ENCODE data around the gene KIRREL3.
A peak's percentile ranks its signal among the peaks of the same experiment; 100 is the strongest.

KIRREL3 gene

DNA sequence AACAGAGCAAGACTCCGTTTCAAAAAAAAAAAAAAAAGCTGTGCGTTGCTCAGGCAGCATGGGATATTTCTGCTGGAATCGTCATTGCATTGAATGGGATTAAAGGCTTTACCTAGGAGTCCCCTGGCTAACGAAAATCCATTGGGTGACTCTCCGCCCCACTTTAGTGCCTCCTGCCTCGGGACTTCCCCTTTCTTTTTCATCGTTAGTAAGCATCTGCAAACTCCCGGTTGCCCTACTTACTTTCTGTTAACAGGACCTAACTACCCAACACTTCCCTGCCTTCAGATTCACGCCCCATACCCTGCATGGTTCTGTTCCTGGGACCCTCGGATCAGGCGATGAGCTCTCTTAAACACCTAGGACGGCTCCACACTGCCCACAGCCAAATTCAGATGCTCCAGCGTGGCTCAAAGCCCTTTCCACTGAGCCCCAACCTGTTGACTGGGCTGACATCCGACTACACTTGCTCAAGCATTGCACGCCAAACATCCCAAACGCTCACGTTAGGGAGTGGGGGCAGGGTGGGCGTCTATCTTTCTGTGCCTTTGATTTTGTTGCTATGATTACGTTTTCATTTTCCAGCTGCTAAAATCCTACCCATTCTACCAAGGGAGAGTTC, 501.3 kb downstream of the KIRREL3 start:
- H3K4me3 ChIP-seq (replicated peaks; ENCODE audit: insufficient read depth, low read length), result no peak overlapping the region
- DNase-seq (ENCODE audit: low read depth in 1 of 2, low spot score in 1 of 2), result peak in 1 of 2 experiments; percentile 23
- no peak overlapping the region for H3K27ac ChIP-seq (replicated peaks)
- H3K27me3 ChIP-seq (ENCODE audit: insufficient read depth, poor library complexity, severe bottlenecking), result no peaks in the 10 kb centered on the region
- peak; percentile 89 for TF ChIP-seq SPI1 (IDR thresholded peaks at IDR 0.05; ENCODE audit: borderline replicate concordance, low read depth)
- TF ChIP-seq GABPA (IDR thresholded peaks at IDR 0.05; ENCODE audit: low read depth), result no peak

DNA sequence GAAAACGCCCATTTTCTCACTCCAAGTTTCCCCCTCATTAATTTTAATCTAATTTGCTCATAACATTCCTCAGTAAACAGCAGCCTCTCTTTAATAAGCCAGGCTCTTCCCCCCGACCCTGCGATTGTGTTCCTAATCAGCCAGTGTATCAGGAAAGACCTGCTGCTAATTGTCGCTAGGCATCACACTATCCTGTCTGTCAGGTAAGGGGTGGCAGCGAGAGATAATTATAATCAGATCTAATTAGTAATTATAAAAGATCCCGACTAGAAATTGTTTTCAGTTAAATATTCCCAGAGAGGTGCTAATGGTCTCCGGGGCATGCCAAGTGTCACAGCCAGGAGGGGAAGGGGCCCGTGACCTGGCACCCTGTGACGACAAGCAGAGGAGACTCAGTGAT, 502.3 kb downstream of the KIRREL3 start:
- no peaks in the 10 kb centered on the region for H3K27me3 ChIP-seq (ENCODE audit: insufficient read depth, poor library complexity, severe bottlenecking)
- TF ChIP-seq, protein P1, sequence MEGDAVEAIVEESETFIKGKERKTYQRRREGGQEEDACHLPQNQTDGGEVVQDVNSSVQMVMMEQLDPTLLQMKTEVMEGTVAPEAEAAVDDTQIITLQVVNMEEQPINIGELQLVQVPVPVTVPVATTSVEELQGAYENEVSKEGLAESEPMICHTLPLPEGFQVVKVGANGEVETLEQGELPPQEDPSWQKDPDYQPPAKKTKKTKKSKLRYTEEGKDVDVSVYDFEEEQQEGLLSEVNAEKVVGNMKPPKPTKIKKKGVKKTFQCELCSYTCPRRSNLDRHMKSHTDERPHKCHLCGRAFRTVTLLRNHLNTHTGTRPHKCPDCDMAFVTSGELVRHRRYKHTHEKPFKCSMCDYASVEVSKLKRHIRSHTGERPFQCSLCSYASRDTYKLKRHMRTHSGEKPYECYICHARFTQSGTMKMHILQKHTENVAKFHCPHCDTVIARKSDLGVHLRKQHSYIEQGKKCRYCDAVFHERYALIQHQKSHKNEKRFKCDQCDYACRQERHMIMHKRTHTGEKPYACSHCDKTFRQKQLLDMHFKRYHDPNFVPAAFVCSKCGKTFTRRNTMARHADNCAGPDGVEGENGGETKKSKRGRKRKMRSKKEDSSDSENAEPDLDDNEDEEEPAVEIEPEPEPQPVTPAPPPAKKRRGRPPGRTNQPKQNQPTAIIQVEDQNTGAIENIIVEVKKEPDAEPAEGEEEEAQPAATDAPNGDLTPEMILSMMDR (IDR thresholded peaks at IDR 0.05; ENCODE audit: insufficient read depth, low read length), result no peak
- TF ChIP-seq SPI1 (IDR thresholded peaks at IDR 0.05; ENCODE audit: borderline replicate concordance, low read depth) (no peak), GABPA (IDR thresholded peaks at IDR 0.05; ENCODE audit: low read depth) (no peak), POLR2AphosphoS5 (IDR thresholded peaks at IDR 0.05; ENCODE audit: low read depth) (no peak)
- no peak for DNase-seq (ENCODE audit: low read depth in 1 of 2, low spot score in 1 of 2)
- H3K27ac ChIP-seq (replicated peaks), result no peak overlapping the region
- no peak overlapping the region for H3K4me3 ChIP-seq (replicated peaks; ENCODE audit: insufficient read depth, low read length)

DNA sequence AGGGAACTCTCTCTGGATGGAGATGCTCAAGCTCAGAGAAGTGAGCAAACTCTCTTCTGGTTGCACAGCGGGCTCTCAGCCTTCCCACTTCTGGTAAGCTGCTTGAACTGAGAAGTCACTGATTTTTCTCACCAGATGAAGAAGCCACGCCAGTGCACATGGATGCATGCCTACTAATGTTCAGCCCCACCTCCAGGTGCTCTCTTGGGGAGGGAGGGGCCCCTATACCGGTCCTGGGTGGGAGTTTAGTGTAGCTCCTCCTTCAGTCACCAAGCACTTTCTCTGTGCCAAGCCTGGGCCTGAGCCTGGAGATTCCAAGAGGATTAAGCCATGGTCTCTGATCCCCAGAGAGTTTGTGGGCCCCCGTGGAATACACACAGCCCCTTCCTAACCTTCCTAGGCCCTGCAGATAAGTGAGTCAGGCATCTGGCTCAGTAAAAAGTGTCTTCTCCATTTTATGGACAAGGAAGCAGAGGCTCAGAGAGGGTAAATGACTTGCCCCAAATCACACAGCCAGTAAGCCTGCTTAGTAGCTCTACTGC, 502.9 kb downstream of the KIRREL3 start:
- TF ChIP-seq SPI1 (IDR thresholded peaks at IDR 0.05; ENCODE audit: borderline replicate concordance, low read depth), result no peak
- TF ChIP-seq GABPA (IDR thresholded peaks at IDR 0.05; ENCODE audit: low read depth), result no peak
- TF ChIP-seq POLR2AphosphoS5 (IDR thresholded peaks at IDR 0.05; ENCODE audit: low read depth), result no peak
- TF ChIP-seq, protein P1 (IDR thresholded peaks at IDR 0.05; ENCODE audit: insufficient read depth, low read length), result no peak
- TF ChIP-seq, protein P2, sequence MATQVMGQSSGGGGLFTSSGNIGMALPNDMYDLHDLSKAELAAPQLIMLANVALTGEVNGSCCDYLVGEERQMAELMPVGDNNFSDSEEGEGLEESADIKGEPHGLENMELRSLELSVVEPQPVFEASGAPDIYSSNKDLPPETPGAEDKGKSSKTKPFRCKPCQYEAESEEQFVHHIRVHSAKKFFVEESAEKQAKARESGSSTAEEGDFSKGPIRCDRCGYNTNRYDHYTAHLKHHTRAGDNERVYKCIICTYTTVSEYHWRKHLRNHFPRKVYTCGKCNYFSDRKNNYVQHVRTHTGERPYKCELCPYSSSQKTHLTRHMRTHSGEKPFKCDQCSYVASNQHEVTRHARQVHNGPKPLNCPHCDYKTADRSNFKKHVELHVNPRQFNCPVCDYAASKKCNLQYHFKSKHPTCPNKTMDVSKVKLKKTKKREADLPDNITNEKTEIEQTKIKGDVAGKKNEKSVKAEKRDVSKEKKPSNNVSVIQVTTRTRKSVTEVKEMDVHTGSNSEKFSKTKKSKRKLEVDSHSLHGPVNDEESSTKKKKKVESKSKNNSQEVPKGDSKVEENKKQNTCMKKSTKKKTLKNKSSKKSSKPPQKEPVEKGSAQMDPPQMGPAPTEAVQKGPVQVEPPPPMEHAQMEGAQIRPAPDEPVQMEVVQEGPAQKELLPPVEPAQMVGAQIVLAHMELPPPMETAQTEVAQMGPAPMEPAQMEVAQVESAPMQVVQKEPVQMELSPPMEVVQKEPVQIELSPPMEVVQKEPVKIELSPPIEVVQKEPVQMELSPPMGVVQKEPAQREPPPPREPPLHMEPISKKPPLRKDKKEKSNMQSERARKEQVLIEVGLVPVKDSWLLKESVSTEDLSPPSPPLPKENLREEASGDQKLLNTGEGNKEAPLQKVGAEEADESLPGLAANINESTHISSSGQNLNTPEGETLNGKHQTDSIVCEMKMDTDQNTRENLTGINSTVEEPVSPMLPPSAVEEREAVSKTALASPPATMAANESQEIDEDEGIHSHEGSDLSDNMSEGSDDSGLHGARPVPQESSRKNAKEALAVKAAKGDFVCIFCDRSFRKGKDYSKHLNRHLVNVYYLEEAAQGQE (IDR thresholded peaks at IDR 0.05; ENCODE audit: insufficient replicate concordance, low read depth), result no peak
- no peak overlapping the region for H3K4me3 ChIP-seq (replicated peaks; ENCODE audit: insufficient read depth, low read length)
- no peaks in the 10 kb centered on the region for H3K27me3 ChIP-seq (ENCODE audit: insufficient read depth, poor library complexity, severe bottlenecking)
- no peak overlapping the region for H3K27ac ChIP-seq (replicated peaks)
- DNase-seq (ENCODE audit: low read depth in 1 of 2, low spot score in 1 of 2), result no peak

DNA sequence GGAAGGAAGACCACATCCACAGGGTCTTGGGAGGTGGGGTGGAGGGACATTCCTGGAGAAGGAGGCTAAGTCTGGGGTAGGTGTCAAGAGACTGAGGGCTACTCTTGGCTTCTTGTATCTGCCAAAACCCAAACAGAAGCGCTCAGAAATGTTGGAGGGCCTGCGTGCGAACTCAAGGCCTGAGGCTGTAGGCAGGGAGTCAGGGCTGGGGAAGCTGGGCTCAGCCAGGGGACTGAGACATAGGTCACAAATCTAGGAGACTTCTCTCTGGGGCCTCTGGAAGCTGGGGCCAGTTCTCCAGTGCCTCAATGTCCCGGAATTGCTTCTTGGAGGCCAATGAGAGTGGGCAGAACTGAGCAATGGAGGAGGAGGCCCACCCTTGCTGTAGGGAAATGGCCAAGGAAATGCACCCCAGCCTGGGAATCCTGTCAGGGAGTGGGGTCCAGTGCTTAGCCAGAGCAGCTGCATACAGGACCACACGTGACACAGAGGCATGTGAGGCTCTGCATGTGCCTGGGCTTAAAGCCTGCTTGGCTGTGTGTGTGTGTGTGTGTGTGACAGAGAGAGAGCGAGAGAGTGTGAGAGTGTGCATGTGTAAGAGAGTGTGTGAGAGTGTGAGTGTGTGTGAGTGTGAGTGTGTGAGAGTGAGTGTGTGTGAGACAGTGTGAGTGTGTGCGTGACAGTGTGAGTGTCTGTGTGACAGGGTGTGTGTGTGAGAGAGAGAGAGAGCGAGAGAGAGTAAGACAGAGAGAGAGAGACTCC, 503.8 kb downstream of the KIRREL3 start:
- Histone ChIP-seq H3K27ac (replicated peaks) (no peak overlapping the region), H3K4me3 (replicated peaks; ENCODE audit: insufficient read depth, low read length) (no peak overlapping the region), H3K27me3 (ENCODE audit: insufficient read depth, poor library complexity, severe bottlenecking) (no peaks in the 10 kb centered on the region)
- DNase-seq (ENCODE audit: low read depth in 1 of 2, low spot score in 1 of 2), result no peak
- TF ChIP-seq GABPA (IDR thresholded peaks at IDR 0.05; ENCODE audit: low read depth) (no peak), SPI1 (IDR thresholded peaks at IDR 0.05; ENCODE audit: borderline replicate concordance, low read depth) (no peak), POLR2AphosphoS5 (IDR thresholded peaks at IDR 0.05; ENCODE audit: low read depth) (no peak)
- TF ChIP-seq, protein P2 (IDR thresholded peaks at IDR 0.05; ENCODE audit: insufficient replicate concordance, low read depth), result no peak
- TF ChIP-seq, protein P1 (IDR thresholded peaks at IDR 0.05; ENCODE audit: insufficient read depth, low read length), result no peak

All from HL-60 (cell line).